HG02571 (cell line): ENCODE data around the gene ARHGAP26.

Experiments
- ATAC-seq: cut with Tn5 transposase; IDR thresholded peaks from one replicate; pipeline ENCODE4 v1.9.1; 2021; ENCODE audit warnings: mild to moderate bottlenecking, moderate library complexity; ENCODE audit not compliant: unreplicated experiment

Gene ARHGAP26

GRCh38 chr5:143147902-143148301, 377.7 kb downstream of the ARHGAP26 start:
- ATAC-seq, result no peak

- no peak for ATAC-seq
Measured at GRCh38 chr5:143148771-143149170, 378.6 kb downstream of the ARHGAP26 start.

DNA sequence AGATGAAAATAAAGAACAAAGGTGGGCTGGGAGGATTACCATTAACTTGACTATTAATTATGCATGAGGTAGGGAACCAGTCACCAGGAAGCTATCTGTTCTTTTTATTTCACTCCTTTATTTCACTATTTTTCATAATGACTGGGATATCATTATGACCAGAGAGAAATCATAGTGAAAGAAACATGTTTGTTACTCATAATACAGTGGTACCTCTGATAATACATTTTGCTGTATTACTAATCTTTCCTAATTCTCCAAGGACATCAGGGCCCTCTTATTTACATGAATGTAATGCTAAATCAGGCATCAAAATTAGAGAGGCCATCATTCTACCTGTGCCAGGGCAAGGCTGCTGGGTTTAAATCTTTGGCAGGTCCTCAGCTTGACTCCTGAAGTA, 379.6 kb downstream of the ARHGAP26 start:
- no peak for ATAC-seq

GRCh38 chr5:143151056-143151700, 381.0 kb downstream of the ARHGAP26 start:
- no peak for ATAC-seq

- ATAC-seq, result no peak
Measured at GRCh38 chr5:143152445-143152844, 382.3 kb downstream of the ARHGAP26 start.

DNA sequence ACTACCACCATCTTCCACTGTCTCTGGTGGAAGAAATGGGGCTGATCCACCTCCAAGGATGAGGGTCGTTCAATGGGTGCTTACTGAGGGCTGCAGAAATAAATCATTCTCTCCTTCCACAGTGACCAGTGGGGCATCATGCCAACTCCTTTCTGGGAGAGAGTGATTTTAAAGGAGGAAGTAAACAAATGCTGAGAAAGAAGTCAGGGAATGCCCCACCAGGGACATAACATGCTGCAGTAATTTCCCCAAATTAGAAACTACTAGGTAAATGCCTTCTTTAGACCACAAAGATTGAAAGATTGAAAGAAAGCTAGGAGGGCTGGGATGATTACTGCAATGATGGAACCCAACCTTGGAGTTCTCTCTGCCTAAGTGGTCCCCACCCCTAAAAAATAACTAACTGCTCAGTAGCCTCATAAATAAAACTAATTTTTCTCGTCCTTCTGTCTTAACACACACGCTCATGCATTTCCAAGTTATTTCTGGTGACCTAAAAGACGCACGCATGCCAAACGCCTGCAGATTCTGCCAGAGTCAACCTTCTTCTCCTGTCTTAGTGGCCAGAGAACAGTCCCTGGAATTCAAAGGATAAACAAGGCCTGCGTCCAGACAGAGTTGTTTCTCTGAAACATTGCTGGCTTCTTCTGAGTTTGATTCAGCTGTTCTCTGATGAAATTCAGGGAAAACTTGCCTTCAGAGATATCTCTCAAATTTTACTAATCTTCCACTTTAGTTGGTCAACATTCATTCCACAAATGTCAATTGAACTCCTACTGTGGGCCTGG, 383.3 kb downstream of the ARHGAP26 start:
- ATAC-seq, result no peak

DNA sequence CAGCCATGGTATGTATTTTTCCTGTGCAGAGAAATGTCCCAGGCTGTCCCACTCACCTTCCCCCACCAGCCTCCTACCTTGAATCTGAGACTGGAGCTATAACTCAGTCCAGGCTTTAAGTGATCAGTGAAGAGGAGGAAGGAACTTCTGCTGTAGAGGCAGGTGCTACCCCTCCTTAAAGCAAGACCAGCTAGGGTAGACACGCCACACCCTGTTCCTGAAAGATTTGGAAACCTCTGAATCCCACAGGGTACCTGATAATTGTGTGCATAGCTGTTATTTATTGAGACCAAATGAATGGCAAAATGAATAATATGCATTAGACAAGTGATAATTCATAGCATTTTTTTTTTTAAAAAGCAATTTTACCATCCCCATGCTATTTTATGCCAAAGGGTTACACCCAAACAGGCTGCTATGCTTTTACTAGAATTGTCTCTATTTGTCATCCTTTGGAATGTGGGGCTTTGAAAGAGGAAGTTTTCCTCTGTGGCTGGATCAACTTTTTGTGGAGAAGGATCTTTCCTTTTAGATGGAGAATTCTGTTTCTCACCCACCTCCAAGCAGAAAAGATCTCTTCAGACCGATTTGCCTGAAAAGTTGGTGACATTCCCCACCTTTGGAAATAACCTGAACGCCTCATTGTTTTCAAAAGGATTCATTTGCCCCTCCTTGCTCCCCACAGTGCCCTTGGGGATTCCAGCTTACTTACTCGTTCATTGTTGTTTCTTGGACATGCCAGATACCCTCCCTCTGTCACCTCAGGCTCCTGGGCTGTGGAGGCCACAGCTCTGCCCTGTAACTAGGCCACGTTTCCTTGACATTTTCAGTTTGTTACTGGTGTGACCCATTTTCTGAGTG, 384.6 kb downstream of the ARHGAP26 start:
- ATAC-seq, result no peak

- ATAC-seq, result no peak
Measured at GRCh38 chr5:143155455-143155854, 385.3 kb downstream of the ARHGAP26 start.

DNA sequence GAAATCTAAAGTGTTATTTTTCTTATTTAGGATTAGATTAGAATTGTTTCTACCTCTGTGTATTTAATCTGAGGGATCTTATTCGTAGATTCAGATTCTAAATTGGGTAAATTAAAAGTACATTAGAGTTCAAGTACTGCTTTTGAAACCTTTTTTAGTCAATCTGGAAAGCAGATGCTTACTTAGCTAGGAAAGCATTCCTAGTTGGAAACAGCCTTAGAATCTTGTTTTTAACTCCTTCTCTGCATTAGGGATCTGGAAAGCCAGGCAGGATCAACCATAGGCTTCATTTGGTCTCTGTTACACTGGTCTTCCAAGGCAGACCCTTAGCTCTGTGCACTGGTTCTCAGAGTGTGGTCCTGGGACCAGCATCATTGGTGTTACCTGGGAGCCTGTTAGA, 385.9 kb downstream of the ARHGAP26 start:
- ATAC-seq, result no peak

DNA sequence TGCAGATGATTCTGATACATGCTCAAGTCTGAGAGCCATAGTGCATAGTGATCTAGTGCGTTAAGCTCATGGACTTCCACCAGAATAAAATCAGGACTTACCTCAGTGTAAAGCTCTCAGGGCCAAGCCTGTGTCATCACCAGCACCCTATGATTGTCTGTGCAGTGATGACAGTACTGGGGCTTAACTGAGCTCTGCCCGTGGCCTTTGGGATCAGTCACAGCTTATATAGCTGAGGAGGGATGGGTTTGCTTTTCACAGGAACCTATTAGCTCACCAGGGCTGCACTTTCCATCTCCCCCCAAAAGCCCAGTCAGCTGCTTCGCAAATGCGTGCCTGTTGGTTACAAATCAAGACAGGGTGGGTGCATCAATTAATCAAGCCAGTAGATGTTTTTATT, 386.4 kb downstream of the ARHGAP26 start:
- no peak for ATAC-seq

DNA sequence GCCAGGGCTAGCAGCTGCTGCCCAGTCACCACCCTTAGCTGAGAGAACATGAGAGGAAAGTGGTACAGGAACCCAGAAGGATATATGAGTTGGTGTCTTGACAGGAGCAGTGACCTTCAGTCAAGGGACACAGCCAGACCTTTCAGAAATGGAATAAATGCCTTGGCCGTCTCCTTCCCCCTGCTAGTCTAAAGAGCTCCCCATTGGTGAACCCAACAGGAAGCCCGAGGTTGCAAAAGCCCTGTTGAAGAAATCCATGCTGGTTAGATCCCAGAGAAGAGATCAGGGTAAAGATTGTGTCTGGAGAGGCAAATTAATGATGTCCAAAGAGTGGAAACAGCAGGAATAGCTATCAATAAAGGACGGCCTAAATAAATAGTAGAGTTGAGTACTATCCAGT, 388.9 kb downstream of the ARHGAP26 start:
- no peak for ATAC-seq

DNA sequence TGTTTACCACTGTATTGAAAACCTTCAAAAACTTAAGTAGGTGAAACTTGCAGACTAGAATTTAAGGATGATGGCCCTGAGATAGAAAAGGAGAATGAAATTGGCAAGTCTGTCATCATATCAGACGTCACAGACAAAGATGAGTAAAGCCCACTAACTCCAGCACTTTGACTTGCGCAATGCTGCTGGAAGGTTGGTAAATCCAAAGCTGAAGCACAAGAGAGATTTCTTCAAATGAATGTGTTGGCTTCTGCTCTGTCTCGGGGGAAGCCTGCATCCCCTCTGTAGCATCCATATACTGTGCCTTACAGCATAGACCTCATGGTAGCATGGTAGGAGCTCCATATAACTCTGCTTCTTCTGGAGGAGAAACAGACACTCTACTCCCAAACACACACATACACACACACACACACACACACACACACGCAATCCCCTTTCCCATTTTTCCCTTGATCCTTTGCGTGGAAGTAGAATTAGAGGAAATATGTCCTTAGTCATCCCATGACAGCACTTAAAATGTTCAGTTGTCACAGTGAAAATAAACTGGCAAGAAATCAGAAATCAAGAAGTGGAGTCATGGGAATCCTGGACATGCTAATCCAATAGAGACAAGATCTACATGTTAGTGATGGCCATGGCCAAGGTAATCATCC, 391.8 kb downstream of the ARHGAP26 start:
- ATAC-seq, result no peak

- ATAC-seq, result no peak
Measured at GRCh38 chr5:143162810-143163209, 392.6 kb downstream of the ARHGAP26 start.

DNA sequence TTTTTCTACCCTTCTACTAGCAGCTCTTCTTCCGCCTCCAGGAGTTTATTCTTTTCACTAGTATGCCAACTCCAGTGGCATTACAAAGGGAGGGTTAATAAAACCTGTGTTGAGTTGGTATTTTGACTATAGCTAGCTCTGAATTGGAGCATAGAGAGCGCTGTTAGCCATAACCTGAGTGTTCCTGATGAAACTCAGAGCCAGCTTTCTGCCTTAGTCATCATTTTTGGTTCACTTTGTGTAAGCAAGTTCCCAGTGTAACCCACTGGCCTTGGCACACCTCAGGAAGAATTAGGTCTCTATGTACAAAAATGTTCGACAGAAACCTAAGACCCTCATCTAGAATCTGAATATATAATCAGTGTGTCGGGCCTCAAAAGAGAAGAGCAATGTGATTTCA, 394.4 kb downstream of the ARHGAP26 start:
- ATAC-seq, result no peak

DNA sequence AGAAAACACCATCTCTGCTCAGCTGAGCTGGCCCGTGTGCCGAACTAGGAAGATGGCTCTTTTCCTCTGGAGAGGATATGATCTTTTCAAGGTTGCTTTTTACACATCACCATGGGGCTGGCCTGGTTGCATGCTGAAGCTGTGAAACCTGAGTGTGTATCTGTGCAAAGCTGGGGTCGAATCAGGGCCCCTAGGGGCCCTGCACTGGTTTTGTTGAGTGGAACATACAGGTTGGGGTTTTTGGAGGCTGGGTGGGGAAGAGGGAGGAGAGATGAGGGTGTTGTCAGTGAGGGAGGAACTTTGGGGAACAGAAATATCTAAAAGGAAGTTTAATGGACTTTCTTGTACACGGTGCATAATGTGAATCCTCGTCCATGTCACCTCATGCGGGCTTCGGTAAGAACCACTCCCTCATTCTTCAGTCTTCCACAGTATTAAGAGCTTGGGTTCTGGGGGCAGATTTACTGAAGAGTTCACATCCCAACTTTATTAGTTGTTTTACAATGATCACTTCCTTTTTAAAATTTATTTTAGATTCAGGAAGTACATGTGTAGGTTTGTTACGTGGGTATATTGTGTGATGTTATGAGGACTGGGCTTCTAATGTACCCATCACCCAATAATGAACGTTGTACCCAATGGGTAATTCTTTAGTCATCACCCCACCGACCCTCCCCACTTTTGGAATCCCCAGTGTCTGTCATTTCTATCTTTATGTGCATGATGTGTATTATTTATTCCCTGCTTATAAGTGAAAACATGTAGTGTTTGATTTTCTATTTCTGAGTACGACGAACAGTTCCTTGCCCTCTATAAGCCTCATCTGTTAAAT, 395.1 kb downstream of the ARHGAP26 start:
- ATAC-seq, result no peak

DNA sequence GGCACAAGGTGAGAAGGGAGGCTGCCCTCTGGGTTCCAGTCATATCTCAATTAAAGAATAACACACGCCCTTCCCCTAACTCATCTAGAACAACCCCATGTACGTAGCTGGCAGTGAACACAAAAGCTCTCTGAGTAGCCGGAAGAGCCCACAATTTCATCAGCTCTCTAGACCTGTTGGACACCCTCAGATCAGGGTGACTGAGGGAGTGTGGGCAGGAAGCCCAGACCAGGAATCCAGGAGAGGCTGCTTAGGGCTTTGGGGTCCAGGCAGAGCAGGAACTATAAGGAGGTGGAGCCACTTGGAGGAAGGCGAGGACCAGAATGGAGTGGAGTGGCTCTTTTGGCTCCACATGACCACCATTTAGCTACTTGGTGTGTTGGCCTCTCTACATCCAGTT, 395.9 kb downstream of the ARHGAP26 start:
- no peak for ATAC-seq

- no peak for ATAC-seq
Measured at GRCh38 chr5:143166661-143167420, 396.7 kb downstream of the ARHGAP26 start.

GRCh38 chr5:143168171-143168741, 398.1 kb downstream of the ARHGAP26 start:
- ATAC-seq, result no peak
